ENCODE results near the gene NRIP2.

DNA sequence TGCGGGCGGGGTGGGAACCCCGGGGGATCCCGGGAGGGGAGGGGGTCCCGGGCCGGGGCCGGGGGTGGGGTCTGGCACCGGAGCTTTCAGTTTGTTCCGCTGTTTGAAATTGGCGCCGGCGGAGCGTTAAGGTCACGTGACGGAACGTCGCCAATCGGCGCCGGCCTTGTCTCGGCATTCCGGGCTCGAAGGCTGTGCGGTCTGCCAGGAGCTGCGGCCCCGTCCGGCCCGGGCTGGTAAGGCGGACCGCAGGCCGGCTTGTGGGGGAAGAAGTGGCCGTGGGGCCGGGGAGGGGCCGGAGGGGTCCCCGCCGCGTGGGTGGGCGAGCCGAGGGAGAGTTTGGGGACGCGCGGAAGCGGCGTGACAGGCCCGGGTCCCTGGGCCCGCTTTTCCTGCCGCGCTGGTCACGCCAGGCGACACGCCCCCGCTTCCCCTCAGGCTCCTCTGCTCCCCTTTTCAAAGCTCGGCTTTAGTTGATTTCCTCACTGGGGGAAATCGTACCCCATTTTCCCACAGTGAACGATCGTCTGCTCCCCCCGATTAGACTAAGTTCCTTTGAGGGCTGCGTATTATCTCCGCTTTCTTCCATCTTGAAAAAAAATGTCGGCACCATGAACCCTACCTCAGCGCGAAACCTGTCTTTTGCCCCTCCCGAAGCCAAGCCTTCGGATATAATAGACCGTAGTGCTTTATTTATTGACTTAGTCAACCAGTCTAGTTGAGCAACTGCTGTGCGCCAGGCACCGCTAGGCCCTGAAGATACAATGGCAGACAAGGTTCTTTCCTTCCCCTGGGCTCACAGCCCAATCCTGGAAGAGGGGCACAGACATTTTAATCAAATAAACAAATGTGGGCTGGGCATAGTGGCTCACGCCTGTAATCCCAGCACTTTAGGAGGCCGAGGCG lies 42.5 kb upstream of the NRIP2 start, which contains the start of the genes FOXM1 and RHNO1:
- peak; percentile 66 for TF ChIP-seq POLR2AphosphoS5 (IDR thresholded peaks at IDR 0.05; ENCODE audit: low read depth, low read length)
- TF ChIP-seq POLR2A (IDR thresholded peaks at IDR 0.05; ENCODE audit: low read depth, low read length) = peak; percentile 66; the same call in 1 of the 2 replicates
- TF ChIP-seq TAF1 (IDR thresholded peaks at IDR 0.05; ENCODE audit: borderline replicate concordance, low read depth, low read length) = peak; percentile 76

Measured in GM12892 (cell line).